HAP-1 (cell line): ENCODE data around the gene BEND6.

Experiments used
- DNase-seq, 2 experiments: peaks; one replicate each; pipeline ENCODE4 v3.0.0-alpha.2; 2016 to 2020; ENCODE audit warnings: low spot score in 2 of 2
- H3K27me3 ChIP-seq: fragments of 250-450 bp; sonication (Bioruptor Pico); 2 replicates; pipeline ENCODE4 v1.5.1; 2020; ENCODE audit warnings: low read depth, mild to moderate bottlenecking, moderate library complexity
- H3K36me3 ChIP-seq: fragments of 250-450 bp; sonication (Bioruptor Pico); replicated peaks from 2 replicates; pipeline ENCODE4 v1.5.1; 2020; ENCODE audit warnings: mild to moderate bottlenecking
- H3K4me1 ChIP-seq: fragments of 250-450 bp; sonication (Bioruptor Pico); 2 replicates; pipeline ENCODE4 v1.5.1; 2020; ENCODE audit warnings: mild to moderate bottlenecking
- H3K4me3 ChIP-seq: fragments of 250-450 bp; sonication (Bioruptor Pico); 2 replicates; pipeline ENCODE4 v1.5.1; 2020; ENCODE audit warnings: mild to moderate bottlenecking, moderate library complexity
- H3K9me3 ChIP-seq: fragments of 250-450 bp; sonication (Bioruptor Pico); 2 replicates; pipeline ENCODE4 v1.5.1; 2020; ENCODE audit warnings: mild to moderate bottlenecking, moderate library complexity
- in situ Hi-C: fragments of 300-500 bp; cut with MboI; formaldehyde crosslinking; loops from 3 replicates; pipeline ENCODE4 v1.14.3; 2020; ENCODE audit warnings: low sequenced_read_pairs, inconsistent platforms, mixed read lengths

Gene BEND6

DNA sequence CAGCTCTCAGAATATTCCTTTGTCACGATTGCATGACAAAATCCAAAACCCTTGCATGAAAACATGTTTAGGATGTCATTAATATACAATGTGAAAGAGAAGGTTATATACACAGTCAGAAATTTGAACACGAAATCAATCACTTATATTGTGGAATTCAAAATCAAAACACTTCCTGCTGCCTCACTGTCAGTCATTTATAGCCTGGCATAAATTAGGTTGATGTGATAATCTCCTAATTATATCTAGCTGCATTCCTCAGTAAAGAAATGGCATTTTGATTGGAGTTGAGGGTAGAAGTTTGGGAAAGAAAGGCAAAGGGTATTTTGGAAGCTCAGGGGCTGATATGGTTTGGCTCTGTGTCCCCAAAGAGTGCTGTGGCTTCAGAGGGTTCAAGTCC is 24.1 kb upstream of the BEND6 start:
- Histone ChIP-seq H3K9me3 (no peaks in the 10 kb centered on the region), H3K4me3 (no peak overlapping the region), H3K36me3 (no peaks in the 10 kb centered on the region), H3K27me3 (no peaks in the 10 kb centered on the region), H3K4me1 (no peaks in the 10 kb centered on the region)
- in situ Hi-C loops, result no loop called here
- DNase-seq, result no peak

- no peak for DNase-seq
- in situ Hi-C loops, result no loop called here
- H3K36me3 ChIP-seq, result no peaks in the 10 kb centered on the region
- H3K27me3 ChIP-seq, result no peaks in the 10 kb centered on the region
- no peaks in the 10 kb centered on the region for H3K9me3 ChIP-seq
- no peaks in the 10 kb centered on the region for H3K4me1 ChIP-seq
- H3K4me3 ChIP-seq, result no peak overlapping the region
These were observed 21.9 kb upstream of the BEND6 start for GRCh38 chr6:56932910-56933477.

DNA sequence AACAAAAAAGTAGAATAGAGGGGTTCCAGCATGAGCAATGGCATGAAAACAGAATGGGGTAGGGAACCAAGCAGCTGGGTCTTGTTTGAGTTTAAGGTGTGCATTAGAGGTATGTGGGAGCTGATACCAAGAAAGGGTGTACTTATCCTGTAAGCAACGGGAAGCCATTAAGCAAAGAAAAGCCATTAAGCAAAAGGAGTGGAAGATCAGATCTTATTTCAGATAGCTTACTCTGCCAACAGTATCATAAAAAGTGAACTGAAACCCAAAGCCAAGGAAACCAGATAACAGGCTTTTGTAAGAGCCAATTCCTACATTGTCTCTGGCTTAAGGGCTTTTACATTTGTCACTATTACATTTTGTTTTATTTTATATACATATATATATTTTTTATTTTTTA is 21.3 kb upstream of the BEND6 start:
- Histone ChIP-seq H3K36me3 (no peaks in the 10 kb centered on the region), H3K4me3 (no peak overlapping the region), H3K27me3 (no peaks in the 10 kb centered on the region), H3K4me1 (no peaks in the 10 kb centered on the region), H3K9me3 (no peaks in the 10 kb centered on the region)
- in situ Hi-C loops, result no loop called here
- DNase-seq, result no peak

DNA sequence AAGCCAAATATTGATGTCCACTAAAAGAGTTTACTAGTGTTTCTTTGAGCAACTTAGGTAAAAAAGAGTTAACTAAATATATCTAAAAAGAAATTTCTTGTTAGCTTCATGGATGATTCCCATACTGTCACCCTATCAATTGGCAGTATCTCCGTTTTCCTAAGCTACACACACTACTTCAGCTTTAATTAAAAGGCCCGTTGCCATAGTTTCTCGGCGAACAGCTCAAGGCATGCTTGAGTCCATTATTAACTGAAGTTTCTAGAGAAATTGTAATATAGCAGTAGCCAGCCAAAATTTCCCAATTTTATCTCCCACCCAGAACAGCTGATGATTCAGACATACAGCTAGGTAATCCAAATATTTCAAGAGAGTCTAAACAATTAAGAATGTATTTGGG is 20.0 kb upstream of the BEND6 start:
- Histone ChIP-seq H3K9me3 (no peaks in the 10 kb centered on the region), H3K4me3 (no peak overlapping the region), H3K36me3 (no peaks in the 10 kb centered on the region), H3K27me3 (no peaks in the 10 kb centered on the region), H3K4me1 (no peaks in the 10 kb centered on the region)
- in situ Hi-C loops, result no loop called here
- no peak for DNase-seq

DNA sequence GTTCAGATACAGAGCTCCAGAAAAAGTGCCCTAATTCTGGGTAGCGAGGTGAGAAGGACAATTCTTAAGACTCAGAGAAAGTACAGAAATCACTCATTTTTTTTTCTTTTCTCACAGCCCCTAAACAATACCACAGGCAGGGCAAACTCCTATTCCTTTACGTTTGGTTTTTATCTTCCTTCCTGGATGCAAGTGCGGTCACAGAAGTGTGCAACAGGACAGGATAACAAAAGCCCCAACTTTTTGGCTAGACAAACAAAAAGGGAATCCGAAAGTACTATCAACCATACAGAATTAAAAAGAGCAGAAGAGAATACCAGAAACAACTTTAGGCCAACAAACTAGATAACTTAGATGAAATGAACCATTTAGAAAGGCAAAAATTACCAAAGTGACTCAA is 18.4 kb upstream of the BEND6 start:
- no peaks in the 10 kb centered on the region for H3K4me1 ChIP-seq
- H3K9me3 ChIP-seq, result no peaks in the 10 kb centered on the region
- in situ Hi-C loops, result no loop called here
- DNase-seq, result no peak
- H3K4me3 ChIP-seq, result no peak overlapping the region
- H3K27me3 ChIP-seq, result no peaks in the 10 kb centered on the region
- no peaks in the 10 kb centered on the region for H3K36me3 ChIP-seq

- Histone ChIP-seq H3K4me1 (no peaks in the 10 kb centered on the region), H3K36me3 (no peaks in the 10 kb centered on the region), H3K9me3 (no peaks in the 10 kb centered on the region), H3K4me3 (no peak overlapping the region), H3K27me3 (no peaks in the 10 kb centered on the region)
- in situ Hi-C loops, result no loop called here
- no peak for DNase-seq
These were observed 16.2 kb upstream of the BEND6 start for GRCh38 chr6:56938649-56939191.

DNA sequence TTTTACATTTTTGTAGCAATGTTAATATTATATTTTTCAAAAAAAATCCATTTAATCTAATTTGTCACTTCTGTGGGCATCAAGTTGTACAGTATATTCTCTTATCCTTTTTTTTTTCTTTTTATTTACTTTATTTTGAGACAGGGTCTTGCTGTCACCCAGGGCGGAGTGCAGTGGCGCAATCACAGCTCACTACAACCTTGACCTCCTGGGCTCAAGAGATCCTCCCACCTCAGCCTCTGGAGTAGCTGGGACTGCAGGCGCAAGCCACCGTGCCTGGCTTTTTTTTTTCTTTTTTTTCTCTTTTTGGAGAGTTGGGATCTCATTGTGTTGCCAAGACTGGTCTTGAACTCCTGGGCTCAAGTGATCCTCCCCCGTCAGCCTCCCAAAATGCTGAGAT is 14.4 kb upstream of the BEND6 start:
- no peaks in the 10 kb centered on the region for H3K9me3 ChIP-seq
- H3K4me3 ChIP-seq, result no peak overlapping the region
- H3K27me3 ChIP-seq, result no peaks in the 10 kb centered on the region
- in situ Hi-C loops, result no loop called here
- no peak for DNase-seq
- no peaks in the 10 kb centered on the region for H3K4me1 ChIP-seq
- no peaks in the 10 kb centered on the region for H3K36me3 ChIP-seq

- in situ Hi-C loops, result no loop called here
- DNase-seq, result no peak
- no peak overlapping the region for H3K4me3 ChIP-seq
- no peaks in the 10 kb centered on the region for H3K36me3 ChIP-seq
- no peaks in the 10 kb centered on the region for H3K9me3 ChIP-seq
- H3K4me1 ChIP-seq, result no peaks in the 10 kb centered on the region
- H3K27me3 ChIP-seq, result no peaks in the 10 kb centered on the region
These were observed 13.9 kb upstream of the BEND6 start for GRCh38 chr6:56940977-56941376.

DNA sequence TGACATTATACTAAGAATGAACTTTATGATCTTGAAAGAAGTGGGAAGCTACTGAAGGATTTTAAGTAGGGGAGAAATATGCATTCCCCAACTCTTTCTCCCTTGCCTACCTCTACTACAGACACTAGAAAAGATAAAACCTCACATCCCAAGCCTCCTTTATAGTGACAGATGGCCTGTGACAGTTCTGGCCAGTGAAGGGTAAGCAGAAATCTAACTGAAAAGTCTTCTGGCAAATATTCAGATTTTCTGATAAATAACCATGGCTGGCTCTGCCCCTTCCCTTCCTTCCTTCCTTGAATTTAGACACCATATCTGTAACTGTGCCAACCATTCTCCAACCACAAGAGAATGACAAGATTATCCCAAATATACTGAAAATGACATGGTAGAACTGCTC is 10.2 kb upstream of the BEND6 start:
- no peaks in the 10 kb centered on the region for H3K36me3 ChIP-seq
- H3K4me3 ChIP-seq, result no peak overlapping the region
- peaks cover 7% of the 10 kb centered on the region for H3K4me1 ChIP-seq
- no peak for DNase-seq
- in situ Hi-C loops, result no loop called here
- H3K27me3 ChIP-seq, result no peaks in the 10 kb centered on the region
- H3K9me3 ChIP-seq, result no peaks in the 10 kb centered on the region

- peaks cover 23% of the 10 kb centered on the region for H3K4me1 ChIP-seq
- 0 out of 2 replicates have a peak, but pooled peaks cover 3% of the 10 kb centered on the region for H3K36me3 ChIP-seq
- no peaks in the 10 kb centered on the region for H3K27me3 ChIP-seq
- no peak for DNase-seq
- no peaks in the 10 kb centered on the region for H3K9me3 ChIP-seq
- no peak overlapping the region for H3K4me3 ChIP-seq
- in situ Hi-C loops, result no loop called here
These were observed 8.5 kb upstream of the BEND6 start for GRCh38 chr6:56946368-56946767.

GRCh38 chr6:56947924-56948323 is 7.0 kb upstream of the BEND6 start:
- no peaks in the 10 kb centered on the region for H3K27me3 ChIP-seq
- H3K36me3 ChIP-seq, result 0 out of 2 replicates have a peak, but pooled peaks cover 3% of the 10 kb centered on the region
- in situ Hi-C loops, result no loop called here
- no peaks in the 10 kb centered on the region for H3K9me3 ChIP-seq
- DNase-seq, result no peak
- H3K4me1 ChIP-seq, result peaks cover 23% of the 10 kb centered on the region
- no peak overlapping the region for H3K4me3 ChIP-seq

DNA sequence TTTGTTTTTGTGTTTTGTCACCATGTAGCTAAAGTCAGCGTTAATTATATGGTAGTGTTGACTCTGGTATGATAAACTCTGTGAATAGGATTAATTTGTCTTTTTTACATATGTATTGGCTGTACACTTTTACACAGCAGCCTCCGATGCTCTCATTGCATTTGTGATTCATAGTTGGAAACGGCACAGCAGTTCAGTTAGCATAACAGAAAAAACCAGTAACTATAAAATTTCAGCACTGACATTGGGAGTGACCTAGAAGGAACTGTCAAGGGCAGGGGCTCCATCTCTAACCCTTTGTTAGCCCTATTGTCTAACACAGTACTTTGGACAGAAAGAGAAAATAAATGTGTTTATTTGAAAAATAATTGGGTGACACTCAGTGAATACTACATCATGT is 5.6 kb upstream of the BEND6 start:
- Histone ChIP-seq H3K36me3 (0 out of 2 replicates have a peak, but pooled peaks cover 3% of the 10 kb centered on the region), H3K9me3 (no peaks in the 10 kb centered on the region), H3K27me3 (no peaks in the 10 kb centered on the region), H3K4me1 (peaks cover 23% of the 10 kb centered on the region), H3K4me3 (no peak overlapping the region)
- in situ Hi-C loops, result no loop called here
- peak; percentile 66 to 93 for DNase-seq

GRCh38 chr6:56949925-56950495 is 4.9 kb upstream of the BEND6 start:
- in situ Hi-C loops, result no loop called here
- no peaks in the 10 kb centered on the region for H3K9me3 ChIP-seq
- peak in 1 of 2 experiments; percentile 79 for DNase-seq
- no peak overlapping the region for H3K4me3 ChIP-seq
- H3K36me3 ChIP-seq, result 0 out of 2 replicates have a peak, but pooled peaks cover 3% of the 10 kb centered on the region
- no peaks in the 10 kb centered on the region for H3K27me3 ChIP-seq
- peaks cover 23% of the 10 kb centered on the region for H3K4me1 ChIP-seq

DNA sequence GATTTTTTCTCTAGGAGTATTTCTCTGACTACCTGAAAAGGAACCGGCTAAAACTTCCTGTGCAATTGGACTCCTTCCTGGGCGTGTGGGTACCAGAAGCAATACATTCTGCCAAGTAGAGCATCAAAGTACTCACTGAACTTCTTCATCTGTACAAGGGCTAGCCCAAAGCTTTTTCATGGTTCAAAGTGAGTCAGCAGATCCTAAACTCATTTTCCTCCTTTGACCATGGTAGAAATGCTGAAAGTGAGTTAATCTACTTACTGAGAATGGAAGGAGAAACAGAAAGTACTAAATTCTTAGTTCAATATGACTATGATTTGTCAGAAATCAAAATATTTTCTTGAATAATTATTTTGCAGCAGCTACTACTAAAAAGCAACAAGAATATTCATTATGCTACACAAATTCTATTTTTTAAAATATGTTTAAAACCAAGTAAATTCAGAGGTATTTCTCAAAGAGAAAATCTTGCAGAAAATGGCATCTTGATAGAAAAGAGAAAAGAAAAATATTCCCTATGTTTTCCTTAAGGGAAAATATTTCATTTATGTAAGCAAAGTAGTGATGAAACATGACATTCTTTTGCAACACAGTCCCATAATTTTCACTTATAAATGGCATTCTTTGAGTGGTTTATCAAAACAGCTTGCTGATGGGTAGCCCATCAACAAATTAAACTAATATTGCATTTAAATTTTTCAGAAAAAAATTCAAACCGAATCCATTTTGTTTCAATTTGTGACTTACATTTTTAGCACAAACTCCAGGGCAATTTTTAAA is 3.7 kb upstream of the BEND6 start:
- H3K9me3 ChIP-seq, result no peaks in the 10 kb centered on the region
- no peak overlapping the region for H3K4me3 ChIP-seq
- peaks cover 29% of the 10 kb centered on the region for H3K4me1 ChIP-seq
- no peak for DNase-seq
- H3K27me3 ChIP-seq, result no peaks in the 10 kb centered on the region
- H3K36me3 ChIP-seq, result 0 out of 2 replicates have a peak, but pooled peaks cover 3% of the 10 kb centered on the region
- in situ Hi-C loops, result no loop called here
